OCI-LY1 (cell line): ENCODE data around the gene LIMS1.
A peak's percentile ranks its signal among the peaks of the same experiment; 100 is the strongest.

Experiments
- H2AFZ ChIP-seq: fragments of 200-600 bp; sonication (generic), shearing (Covaris generic); 2 replicates; pipeline ENCODE4 v1.6.0; 2014; ENCODE audit warnings: antibody characterized with exemption, mild to moderate bottlenecking, low read length
- H3F3A ChIP-seq: fragments of 200-600 bp; sonication (generic), shearing (Covaris generic); 2 replicates; pipeline ENCODE4 v1.6.0; 2014; ENCODE audit warnings: mild to moderate bottlenecking, antibody characterized with exemption, low read length, moderate library complexity; ENCODE audit not compliant: insufficient read depth
- H3K27ac ChIP-seq: fragments of 200-600 bp; sonication (generic); 2 replicates; pipeline ENCODE4 v1.5.1; 2014; ENCODE audit warnings: low read length, mixed run types, mild to moderate bottlenecking, low read depth; ENCODE audit not compliant: poor library complexity, severe bottlenecking
- H3K27me3 ChIP-seq: fragments of 200-600 bp; sonication (generic); 2 replicates; pipeline ENCODE4 v1.6.0; 2014; ENCODE audit warnings: antibody characterized with exemption, mild to moderate bottlenecking, low read length, moderate library complexity; ENCODE audit not compliant: insufficient read depth
- H3K36me3 ChIP-seq: fragments of 200-600 bp; sonication (generic); 2 replicates; pipeline ENCODE4 v1.6.1; 2014; ENCODE audit warnings: mild to moderate bottlenecking, antibody characterized with exemption, low read length, moderate library complexity, mixed read lengths; ENCODE audit not compliant: insufficient read depth
- H3K4me1 ChIP-seq: fragments of 200-600 bp; sonication (generic); 2 replicates; pipeline ENCODE4 v1.5.1; 2014; ENCODE audit warnings: mild to moderate bottlenecking, low read length, moderate library complexity; ENCODE audit not compliant: insufficient read depth, severe bottlenecking
- H3K4me2 ChIP-seq: fragments of 200-600 bp; sonication (generic), shearing (Covaris generic); 2 replicates; pipeline ENCODE4 v1.6.1; 2014; ENCODE audit warnings: low read length
- H3K4me3 ChIP-seq: fragments of 200-600 bp; sonication (generic); 2 replicates; pipeline ENCODE4 v1.5.1; 2014; ENCODE audit warnings: low read length, low read depth, mild to moderate bottlenecking, mixed read lengths; ENCODE audit not compliant: poor library complexity, severe bottlenecking
- H3K79me2 ChIP-seq: fragments of 200-600 bp; shearing (Covaris generic); 2 replicates; pipeline ENCODE4 v1.6.1; 2016; ENCODE audit warnings: mixed run types, low read length, mixed read lengths; ENCODE audit not compliant: insufficient read depth
- H3K9ac ChIP-seq: fragments of 200-600 bp; sonication (generic), shearing (Covaris generic); 2 replicates; pipeline ENCODE4 v1.6.1; 2014; ENCODE audit warnings: mild to moderate bottlenecking, low read length, mixed read lengths
- H3K9me2 ChIP-seq: fragments of 200-600 bp; sonication (generic), shearing (Covaris generic); 2 replicates; pipeline ENCODE4 v1.6.1; 2014; ENCODE audit warnings: low read depth, mild to moderate bottlenecking, low read length, mixed read lengths
- H3K9me3 ChIP-seq: fragments of 200-600 bp; shearing (Covaris generic); 2 replicates; pipeline ENCODE4 v1.6.1; 2014; ENCODE audit warnings: low read length, mixed read lengths
- H4K20me1 ChIP-seq: fragments of 200-600 bp; sonication (generic), shearing (Covaris generic); 2 replicates; pipeline ENCODE4 v1.6.0; 2016; ENCODE audit warnings: mild to moderate bottlenecking, low read length; ENCODE audit not compliant: insufficient read depth
- CTCF ChIP-seq: fragments of 200-600 bp; sonication (generic), shearing (Covaris generic); IDR thresholded peaks from 2 replicates; pipeline ENCODE4 v1.5.1; 2017; ENCODE audit warnings: mild to moderate bottlenecking, antibody characterized with exemption, low read length, moderate library complexity, mixed read lengths
- EZH2 ChIP-seq: fragments of 200-600 bp; sonication (generic), shearing (Covaris generic); IDR thresholded peaks from 2 replicates; pipeline ENCODE4 v1.8.0; 2017; ENCODE audit warnings: borderline replicate concordance, mixed run types, mild to moderate bottlenecking, antibody characterized with exemption, low read length, moderate library complexity, mixed read lengths

Gene LIMS1

GRCh38 chr2:108535357-108535631 lies 1.0 kb downstream of the LIMS1 start:
- Histone ChIP-seq H3K79me2 (peaks cover 7% of the 10 kb centered on the region), H3K4me2 (peak overlapping the region; percentile 92), H3K27me3 (no peaks in the 10 kb centered on the region), H3K4me3 (peak overlapping the region; percentile 92), H3F3A (no peaks in the 10 kb centered on the region), H3K4me1 (peaks cover 28% of the 10 kb centered on the region), H3K36me3 (no peaks in the 10 kb centered on the region), H2AFZ (no peak overlapping the region), H3K9me3 (no peaks in the 10 kb centered on the region), H3K9ac (peak overlapping the region; percentile 80), H4K20me1 (no peaks in the 10 kb centered on the region), H3K27ac (no peak overlapping the region), H3K9me2 (no peaks in the 10 kb centered on the region)
- TF ChIP-seq EZH2, result no peak
- TF ChIP-seq CTCF, result no peak

GRCh38 chr2:108536133-108536780 lies 2.0 kb downstream of the LIMS1 start:
- no peak overlapping the region for H3K27ac ChIP-seq
- H3K4me1 ChIP-seq, result peaks cover 28% of the 10 kb centered on the region
- TF ChIP-seq CTCF (no peak), EZH2 (no peak)
- H3K4me2 ChIP-seq, result 0 out of 2 replicates have a peak overlapping the region, but pooled peaks have one; percentile 92
- no peaks in the 10 kb centered on the region for H3K9me3 ChIP-seq
- no peaks in the 10 kb centered on the region for H3K27me3 ChIP-seq
- no peaks in the 10 kb centered on the region for H3F3A ChIP-seq
- no peaks in the 10 kb centered on the region for H4K20me1 ChIP-seq
- H3K9ac ChIP-seq, result no peak overlapping the region
- no peak overlapping the region for H2AFZ ChIP-seq
- H3K4me3 ChIP-seq, result no peak overlapping the region
- no peaks in the 10 kb centered on the region for H3K36me3 ChIP-seq
- no peaks in the 10 kb centered on the region for H3K9me2 ChIP-seq
- H3K79me2 ChIP-seq, result peaks cover 7% of the 10 kb centered on the region

GRCh38 chr2:108536911-108537310 lies 2.6 kb downstream of the LIMS1 start:
- Histone ChIP-seq H3K36me3 (no peaks in the 10 kb centered on the region), H3K27me3 (no peaks in the 10 kb centered on the region), H4K20me1 (no peaks in the 10 kb centered on the region), H3K4me1 (peaks cover 28% of the 10 kb centered on the region), H3K27ac (no peak overlapping the region), H3K9me3 (no peaks in the 10 kb centered on the region), H3K4me2 (no peak overlapping the region), H3K79me2 (peaks cover 7% of the 10 kb centered on the region), H3F3A (no peaks in the 10 kb centered on the region), H2AFZ (no peak overlapping the region), H3K9ac (no peak overlapping the region), H3K4me3 (no peak overlapping the region), H3K9me2 (no peaks in the 10 kb centered on the region)
- TF ChIP-seq CTCF (no peak), EZH2 (no peak)
